Lung microvascular endothelial cell (primary cell): Measurements from ENCODE around the gene RIC3. TPM values are rescaled to one million over a fixed set of nuclear protein-coding genes. Genes with fewer than 3 reads are reported as not detected.
A peak's percentile ranks its signal among the peaks of the same experiment; 100 is the strongest.
"Not testable (repeated sequence)": the region's sequence is repeated elsewhere in the genome, so short reads cannot be mapped to it uniquely, and the experiment has no call there.

Source experiments
- DNase-seq, 2 donors: peaks; one replicate each; pipeline versions ENCODE4 v3.0.0 to v3.0.0-alpha.2; 2010; ENCODE audit warnings: low read depth in 2 of 2
- total RNA-seq: library from RNA; depleted of rRNA; stranded (reverse); fragments of >200 nt; gene quantifications from 2 replicates; pipeline ENCODE4 v1.2.1, GENCODE V29; 2014

Gene RIC3
- total RNA-seq, 1 donor from 2014 or later = not detected

DNA sequence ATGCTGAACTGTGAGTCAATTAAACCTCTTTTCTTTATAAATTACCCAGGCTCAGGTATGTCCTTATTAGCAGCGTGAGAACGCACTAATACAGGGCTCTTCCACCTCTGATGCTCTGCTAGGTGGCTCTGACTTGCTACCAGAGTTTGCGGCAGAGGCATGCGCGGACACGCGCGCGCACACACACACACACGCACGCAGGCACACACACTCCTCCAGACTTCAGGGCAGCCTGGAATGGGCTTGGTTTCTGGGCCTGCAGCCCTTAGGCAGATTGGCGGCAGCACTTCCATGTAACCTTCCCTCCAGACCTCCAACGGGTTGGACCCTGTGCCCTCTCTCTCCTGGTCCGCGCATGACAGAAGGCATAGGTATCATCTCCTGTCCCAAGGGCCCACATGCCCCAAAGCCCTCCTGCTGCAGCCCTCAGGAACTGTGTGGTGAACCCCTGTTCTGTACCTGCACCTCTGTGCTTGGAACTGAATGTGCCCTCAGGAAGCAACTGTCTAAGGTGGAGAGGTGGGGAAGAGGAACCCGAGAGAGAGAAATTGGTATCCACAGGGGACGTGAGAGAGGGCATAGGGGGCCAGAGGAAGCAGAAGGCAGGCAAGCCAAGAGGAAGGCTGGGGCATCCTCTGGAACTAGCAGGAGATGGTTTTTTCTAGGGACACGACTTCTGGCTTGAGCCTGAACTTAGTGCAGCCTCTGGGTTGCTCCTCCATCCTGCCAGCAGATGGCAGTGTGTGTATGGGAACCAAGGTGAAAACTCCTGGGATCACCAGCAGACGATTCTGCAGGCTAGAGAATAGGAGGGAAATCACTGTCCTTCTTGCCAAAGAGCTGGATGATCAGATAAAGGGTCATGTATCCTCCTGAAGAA lies 23.4 kb upstream of the RIC3 start:
- peak; percentile 67 to 80 for DNase-seq

GRCh38 chr11:8190431-8190830 lies 21.6 kb upstream of the RIC3 start:
- no peak for DNase-seq

GRCh38 chr11:8186429-8186828 lies 17.6 kb upstream of the RIC3 start:
- DNase-seq = no peak

DNA sequence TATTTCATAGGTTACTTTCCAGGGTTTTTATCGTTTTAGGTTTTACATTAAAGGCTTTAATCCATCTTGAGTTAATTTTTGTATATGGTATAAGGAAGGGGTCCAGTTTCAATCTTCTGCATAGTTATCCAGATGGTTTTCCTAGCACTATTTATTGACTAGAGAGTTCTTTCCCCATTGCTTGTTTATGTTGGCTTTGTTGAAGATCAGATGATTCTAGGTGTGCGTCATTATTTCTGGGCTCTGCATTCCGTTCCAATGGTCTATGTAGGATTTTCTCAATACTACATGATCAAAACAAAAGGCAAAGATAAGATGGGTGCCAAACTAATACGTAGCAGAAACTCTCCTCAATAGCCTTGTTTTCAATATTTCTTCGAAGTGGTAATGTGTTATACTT lies 14.3 kb upstream of the RIC3 start:
- DNase-seq = peak in 1 of 2 donors; percentile 81

- DNase-seq = no peak
Measured at GRCh38 chr11:8180469-8180868, 11.6 kb upstream of the RIC3 start.

DNA sequence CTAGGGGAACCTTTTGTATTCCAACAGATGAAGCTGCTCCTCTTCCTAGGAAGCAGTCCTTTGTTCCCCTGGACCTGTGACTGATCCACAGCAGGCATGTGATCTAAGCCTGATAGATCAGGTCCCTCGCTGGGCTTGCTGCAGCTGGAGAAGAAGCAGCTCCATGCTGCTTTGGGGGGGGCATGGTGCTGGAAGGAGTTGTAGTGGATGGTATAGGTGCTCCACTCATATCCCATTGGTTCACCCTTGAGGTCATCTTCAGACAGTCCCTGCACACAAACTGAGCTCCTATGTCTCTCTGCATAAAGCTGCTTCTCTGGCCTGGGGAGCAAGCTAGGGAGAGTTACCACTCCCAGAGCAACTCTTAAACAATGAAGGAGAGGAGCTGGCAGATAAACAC lies 9.5 kb upstream of the RIC3 start:
- no peak for DNase-seq

GRCh38 chr11:8177136-8177535 lies 8.3 kb upstream of the RIC3 start:
- no peak for DNase-seq

DNA sequence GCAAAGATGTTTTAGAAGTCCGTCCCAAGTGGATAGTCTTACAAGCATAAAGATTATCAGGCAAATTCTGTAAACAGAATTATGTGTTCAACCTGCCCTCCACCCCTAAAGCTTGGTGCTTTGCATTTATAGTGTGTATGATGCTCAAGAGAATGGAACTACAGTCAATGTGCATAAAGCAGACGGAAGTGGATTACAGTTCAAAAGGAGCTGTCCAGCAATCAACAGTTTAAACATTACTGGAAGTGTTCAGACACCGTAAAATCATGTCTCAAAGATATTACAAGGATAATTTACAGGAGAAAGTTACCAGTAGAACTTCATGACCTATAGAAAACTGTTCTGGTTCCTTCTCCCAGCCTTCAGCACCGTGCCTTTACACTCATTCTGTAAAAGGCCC lies 1.0 kb downstream of the RIC3 start:
- DNase-seq = peak in 1 of 2 donors; percentile 5

GRCh38 chr11:8164746-8165145 lies 4.1 kb downstream of the RIC3 start:
- no peak for DNase-seq

DNA sequence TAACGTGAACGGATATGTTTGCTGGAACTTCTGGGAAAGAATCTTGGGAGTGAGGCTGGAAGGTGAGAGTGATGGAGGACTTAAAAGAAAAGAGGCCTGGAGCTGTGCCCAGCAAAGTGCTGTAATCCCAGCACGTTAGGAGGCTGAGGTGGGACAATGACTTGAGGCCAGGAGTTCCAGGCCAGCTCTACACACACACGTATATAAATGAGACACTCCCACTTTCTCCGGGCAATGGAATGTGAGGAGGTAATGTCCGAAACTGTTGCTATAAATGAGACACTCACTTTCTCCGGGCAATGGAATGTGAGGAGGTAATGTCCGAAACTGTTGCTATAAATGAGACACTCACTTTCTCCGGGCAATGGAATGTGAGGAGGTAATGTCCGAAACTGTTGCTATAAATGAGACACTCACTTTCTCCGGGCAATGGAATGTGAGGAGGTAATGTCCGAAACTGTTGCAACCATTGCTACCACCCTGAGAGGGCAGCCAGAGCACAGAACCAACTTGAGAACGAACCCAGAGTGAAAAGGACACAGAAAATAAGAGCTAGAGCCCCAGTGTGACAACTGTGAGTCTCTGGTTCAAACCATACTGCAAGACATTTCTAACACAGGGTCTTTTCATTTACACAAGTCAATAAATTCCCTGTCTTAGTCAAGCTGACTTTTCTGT lies 7.1 kb downstream of the RIC3 start:
- not testable (repeated sequence) for DNase-seq

DNA sequence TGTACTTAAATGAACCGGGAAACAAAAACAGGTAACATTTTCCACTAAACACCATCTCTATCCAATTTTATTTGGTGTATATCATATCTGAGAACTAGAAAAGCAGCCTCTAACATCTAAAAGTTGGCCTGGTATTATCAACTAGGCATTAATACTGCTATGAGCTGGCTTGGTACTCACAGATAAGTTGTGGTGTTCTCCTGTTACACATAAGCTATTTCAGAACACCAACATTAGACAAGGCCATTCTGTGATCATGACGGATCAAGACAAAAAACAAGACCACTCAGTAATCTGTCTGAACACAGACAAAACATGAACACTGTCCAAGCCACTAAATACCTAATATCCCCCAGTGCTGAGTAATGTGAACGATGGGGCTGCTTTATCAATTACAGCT lies 11.9 kb downstream of the RIC3 start:
- no peak for DNase-seq

- no peak for DNase-seq
Measured at GRCh38 chr11:8149726-8150125, 19.1 kb downstream of the RIC3 start.

- DNase-seq = no peak
Measured at GRCh38 chr11:8138526-8138925, 30.3 kb downstream of the RIC3 start.

DNA sequence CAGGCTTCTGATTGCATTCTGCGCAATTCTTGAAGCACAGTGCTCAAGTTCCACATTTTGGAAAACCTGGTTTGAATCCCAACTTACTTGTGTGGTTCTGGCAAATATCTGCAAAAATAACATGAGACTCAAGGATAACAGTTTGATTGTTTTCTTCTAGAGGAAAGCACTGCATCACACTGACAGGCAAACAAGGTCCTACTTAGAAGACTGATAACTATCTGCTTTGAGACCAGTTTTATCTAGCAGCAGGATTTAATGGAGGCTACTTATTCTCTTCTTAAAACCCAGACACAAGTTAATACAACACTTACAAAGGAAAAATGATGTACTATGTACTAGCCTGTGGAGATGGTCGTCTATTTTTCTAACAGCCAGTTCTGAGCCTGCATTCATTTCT lies 41.4 kb downstream of the RIC3 start:
- DNase-seq = no peak

- no peak for DNase-seq
Measured at GRCh38 chr11:8126649-8127289, 42.1 kb downstream of the RIC3 start.

- no peak for DNase-seq
Measured at GRCh38 chr11:8122173-8122764, 46.6 kb downstream of the RIC3 start.

DNA sequence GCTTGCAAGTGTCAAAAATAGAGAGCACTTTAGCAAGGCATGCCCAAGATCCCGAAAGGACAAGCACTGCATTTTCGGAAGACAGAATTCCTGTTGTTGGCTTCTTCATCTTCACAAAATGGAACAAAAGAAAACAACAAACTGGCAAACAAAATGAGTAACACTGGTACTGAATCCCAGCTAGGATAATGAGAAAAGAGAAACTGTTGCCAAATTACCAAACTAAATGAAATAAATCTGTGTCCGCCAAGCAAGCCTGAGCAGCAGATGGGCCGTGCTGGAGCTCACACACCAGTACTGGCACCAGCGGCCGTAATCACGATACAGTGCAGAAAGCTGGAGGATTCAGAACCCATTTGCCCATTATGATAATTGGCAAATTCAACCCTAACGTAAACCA lies 57.2 kb downstream of the RIC3 start:
- no peak for DNase-seq

DNA sequence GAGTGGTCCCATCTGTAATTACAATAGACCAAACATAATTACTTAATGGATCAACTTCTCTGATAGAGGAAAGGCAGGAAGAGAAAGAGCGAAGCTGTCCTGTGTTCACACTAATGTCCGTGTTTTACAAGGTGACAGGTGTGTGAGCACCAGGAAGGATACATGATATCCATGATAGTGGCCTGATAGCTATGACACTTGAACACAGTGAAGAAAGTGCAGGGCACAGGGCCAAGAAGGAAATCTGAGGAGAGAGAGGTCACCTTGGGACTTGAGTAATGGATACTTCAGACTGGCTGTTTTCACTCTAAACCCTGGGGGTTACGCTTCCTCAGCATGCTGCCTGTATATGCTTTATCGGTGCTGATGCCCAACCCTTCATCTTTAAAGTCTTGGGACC lies 58.4 kb downstream of the RIC3 start:
- no peak for DNase-seq

DNA sequence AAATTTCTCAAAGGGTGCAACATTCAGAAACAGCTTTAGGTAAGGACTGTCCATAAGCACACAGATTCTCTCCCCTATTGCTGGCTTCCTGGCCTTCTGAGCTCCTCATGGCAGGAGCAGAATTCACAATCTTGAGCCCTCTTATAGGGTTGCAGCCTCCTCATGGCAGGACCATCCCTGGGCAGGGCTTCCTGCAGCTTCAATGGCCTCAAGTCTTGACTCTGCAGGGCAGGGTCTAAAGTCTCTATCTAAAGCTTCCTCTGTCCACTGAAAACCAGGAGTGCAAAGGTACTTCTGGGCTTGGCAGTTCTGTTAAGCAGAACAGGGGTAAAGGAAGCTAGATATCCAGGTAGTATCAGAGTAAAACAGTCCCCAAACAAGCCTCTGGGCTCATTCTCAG lies 59.1 kb downstream of the RIC3 start:
- no peak for DNase-seq

DNA sequence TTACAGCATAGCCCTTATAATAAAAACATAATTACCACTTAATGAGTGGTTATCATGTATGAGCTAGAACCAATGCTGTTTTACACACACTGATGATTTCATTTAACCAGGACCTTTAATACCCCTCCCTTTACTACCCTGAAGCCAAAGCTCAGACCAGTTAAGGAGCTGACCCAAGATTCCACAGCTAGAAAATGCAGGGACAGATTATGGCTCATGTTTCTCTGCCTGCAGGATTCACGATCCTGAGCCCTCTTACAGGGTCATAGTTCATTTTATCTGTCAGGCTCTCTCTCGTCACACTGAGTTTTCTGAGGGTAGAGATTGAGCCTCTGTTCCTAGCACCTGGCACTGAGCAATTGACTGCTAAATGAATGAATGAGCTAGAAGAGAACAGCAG lies 60.4 kb downstream of the RIC3 start:
- no peak for DNase-seq

DNA sequence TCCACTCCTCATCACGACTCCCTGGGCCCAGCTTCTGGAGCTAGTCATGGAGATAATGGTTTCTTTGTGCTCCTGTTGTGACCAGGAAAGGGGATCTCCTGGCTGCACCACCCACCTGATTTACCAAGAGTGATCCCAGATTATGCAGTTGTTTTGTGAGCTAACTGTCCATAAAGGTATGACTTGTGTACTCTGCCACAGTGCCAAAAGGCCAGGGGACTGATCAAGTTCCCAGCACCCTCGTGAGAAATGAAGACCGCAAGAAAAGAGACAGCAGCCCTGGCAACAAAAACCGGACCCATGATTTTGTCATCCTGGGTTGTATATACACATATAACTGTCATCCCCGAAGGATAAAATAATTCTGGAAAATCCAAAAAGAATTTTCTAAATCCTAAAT lies 61.2 kb downstream of the RIC3 start:
- DNase-seq = no peak

DNA sequence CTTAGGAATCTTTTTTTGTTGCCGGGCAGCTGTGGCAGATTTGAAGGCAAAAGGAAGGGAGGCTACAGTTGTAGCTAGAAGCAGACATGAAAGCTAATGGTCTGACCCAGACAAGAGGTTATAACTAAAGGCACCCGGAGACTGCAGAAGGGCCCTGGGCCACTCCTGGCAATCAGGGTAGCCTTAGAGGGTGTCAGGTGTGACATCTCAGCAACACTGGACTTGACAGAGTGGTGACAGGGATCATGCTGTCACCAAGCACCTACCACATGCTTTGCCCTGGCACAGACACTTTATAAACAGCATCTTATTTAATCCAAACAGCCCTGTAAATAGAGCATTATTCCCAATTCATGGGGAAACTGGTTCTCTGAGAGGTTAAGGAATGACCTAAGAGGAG lies 62.1 kb downstream of the RIC3 start:
- DNase-seq = no peak
